Activated CD4-positive, alpha-beta T cell treated with anti-CD3 and anti-CD28 coated beads, Interleukin-2, Interleukin-4, amounts not matched to agents 100 ng/mL and 50 ng/mL, durations not matched to agents 16 hours and 8 hours (primary cell): ENCODE results near the gene VNN1.
"Not testable (repeated sequence)": the region's sequence is repeated elsewhere in the genome, so short reads cannot be mapped to it uniquely, and the experiment has no call there.

Experiments used
- DNase-seq: peaks from one replicate; pipeline ENCODE4 v3.0.0-alpha.2; 2020; ENCODE audit warnings: low spot score

VNN1 gene

DNA sequence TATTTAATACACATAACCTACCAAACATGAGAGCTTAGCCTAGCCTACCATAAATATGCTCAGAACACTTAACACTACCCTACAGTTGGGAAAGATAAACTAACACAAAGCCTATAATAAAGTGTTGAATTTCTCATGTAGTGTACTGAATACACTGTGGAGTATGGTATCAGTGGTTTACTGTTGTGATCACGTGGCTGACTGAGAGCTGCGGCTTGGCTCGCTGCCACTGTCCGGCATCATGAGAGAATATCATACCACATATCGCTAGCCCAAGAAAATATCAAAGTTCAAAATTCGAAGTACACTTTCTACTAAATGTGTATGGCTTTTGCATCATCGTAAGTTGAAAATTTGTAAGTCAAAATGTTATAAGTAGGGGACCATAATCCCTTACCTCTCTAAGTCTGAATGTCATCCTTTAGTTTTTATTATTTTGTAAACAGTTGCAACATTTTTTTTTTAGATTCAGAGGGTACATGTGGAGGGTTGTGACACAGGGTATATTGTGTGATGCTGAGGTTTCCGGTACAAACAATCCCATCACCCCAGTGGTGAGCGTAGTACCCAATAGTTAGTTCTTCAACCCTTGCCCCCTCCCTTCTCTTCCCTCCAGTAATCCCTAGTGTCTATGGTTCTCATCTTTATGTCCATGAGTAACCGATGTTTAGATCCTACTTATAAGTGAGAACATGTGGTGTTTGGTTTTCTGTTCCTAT is 40.3 kb downstream of the VNN1 start:
- DNase-seq: no peak

DNA sequence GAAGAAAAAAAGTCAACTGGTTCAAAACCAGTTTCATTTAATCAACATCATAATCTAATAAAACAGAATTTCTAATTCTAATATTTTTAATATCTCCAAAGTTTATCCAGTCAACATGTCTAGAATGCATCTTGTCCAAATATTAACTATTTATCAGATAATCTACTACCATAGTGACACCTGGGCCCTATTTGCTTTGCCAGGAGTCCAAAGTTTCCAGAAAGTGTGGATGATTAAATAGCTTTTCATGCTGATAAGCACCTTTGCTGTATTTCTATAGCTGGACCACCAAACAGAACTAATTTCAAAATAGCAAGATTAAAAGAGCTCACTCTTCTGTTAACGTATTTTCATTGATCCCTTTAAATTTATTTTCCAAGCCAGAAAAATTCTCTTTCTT is 42.6 kb downstream of the VNN1 start:
- DNase-seq: no peak

DNA sequence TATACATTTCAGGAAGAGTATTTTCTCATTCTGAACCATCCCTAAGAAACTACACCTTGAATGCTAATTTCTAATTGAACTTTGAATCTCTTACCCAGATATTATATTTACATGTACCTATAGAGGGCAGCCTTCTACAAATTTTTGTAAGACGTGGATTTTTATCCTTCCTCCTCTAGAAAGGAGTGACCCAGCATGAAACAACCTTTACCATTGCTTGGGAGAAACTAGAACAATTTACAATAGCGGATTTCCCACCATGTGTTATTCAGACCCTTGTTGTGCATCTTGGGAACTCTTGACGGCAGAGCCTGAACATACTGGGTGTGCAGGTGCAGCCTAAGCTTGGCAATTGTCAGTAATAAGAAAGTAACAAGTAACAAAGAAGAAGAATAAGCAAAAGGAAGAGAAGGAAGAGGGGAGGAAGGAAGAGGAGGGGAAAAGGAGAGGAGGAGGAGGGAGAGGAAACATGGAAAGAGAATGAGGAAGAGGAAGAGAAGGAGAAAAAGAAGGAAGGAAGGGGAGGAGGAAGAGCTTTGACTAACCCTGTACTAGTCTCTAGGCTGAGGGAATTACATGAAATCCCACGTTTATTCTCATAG is 44.1 kb downstream of the VNN1 start:
- DNase-seq: peak; percentile 51

DNA sequence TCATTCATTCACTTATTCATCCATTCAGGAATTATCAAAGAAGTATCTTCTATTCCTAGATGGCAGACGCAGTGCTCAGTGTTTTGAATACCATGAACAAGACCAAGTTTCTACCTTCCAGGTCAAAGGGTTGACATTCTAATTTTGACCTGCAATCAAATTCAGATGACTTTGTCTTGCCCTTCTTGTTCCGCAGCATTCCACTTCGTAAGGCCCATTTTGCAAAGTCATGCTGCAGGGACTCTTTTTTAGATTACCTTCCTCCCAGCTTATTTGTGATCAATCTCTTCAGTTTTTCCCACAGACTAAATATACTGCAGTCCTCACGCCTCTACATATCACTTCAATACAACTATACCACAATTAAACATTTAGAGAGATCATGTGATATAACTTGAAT is 47.7 kb downstream of the VNN1 start:
- no peak for DNase-seq

DNA sequence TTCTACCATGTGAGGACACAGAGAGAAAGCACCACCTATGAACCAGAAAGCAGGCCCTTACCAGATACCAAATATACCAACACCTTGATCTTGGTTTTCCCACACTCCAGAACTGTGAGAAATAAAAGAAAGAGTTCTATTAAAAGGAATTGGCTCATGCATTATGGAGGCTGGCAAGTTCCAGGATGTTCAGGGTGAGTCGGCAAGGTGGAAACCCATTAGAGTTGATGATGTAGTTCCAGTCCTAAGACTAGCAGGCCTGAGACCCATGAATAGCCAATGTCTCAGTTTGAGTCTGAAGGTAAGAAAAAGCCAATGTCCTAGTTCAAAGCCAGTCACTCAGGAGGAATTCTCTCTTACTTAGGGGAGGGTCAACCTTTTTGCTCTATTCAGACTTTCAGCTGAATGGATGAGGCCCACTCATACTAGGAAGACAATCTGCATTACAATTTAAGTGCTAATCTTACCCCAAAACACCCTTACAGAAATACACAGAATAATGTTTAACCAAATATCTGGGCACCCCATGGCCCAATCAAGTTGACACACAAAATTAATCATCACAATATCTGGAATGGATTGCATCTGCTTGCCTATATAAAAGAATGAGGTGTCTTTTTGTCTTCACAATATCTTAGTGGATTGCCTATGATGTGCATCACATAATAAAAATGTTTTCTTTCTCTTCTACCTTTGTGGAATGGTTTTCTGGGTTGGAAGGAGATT is 49.4 kb downstream of the VNN1 start:
- DNase-seq: no peak

DNA sequence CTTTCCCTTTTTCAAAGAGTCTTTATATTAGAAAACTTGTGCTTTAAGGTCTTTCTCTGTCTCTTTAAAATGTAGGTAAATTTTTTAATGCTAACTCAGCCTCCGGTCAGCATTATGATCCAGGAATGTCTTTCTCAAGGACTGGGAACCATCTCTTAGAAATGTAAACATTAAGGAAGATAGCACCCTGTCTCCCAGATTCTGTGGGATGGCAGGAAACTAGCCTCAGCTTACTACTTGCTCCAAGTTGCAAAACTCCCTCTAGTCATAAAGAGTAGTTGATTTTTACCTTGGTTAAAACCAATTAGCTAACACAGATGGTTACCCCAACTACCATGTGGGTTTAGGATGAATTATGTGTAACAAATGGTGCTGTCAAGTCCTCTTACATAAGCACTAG is 50.2 kb downstream of the VNN1 start:
- DNase-seq: no peak

DNA sequence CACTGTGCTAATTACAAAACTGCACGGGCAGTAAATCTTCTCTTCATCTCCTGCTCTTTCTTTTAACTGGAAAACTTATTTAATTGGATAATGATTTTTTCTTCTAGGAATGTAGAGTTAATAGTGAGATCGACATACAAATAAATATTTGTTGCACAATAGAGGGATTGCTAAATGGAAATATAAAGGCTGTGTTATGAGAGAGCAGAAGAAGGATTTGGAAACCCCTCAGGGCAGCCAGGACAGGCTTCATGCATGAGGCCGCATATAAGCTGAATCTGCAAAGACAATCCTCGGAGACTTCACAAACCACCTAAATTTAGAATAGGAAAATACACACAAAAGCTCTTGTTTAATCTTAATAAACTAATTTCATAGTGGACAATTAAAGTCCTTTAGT is 51.9 kb downstream of the VNN1 start:
- DNase-seq: no peak

DNA sequence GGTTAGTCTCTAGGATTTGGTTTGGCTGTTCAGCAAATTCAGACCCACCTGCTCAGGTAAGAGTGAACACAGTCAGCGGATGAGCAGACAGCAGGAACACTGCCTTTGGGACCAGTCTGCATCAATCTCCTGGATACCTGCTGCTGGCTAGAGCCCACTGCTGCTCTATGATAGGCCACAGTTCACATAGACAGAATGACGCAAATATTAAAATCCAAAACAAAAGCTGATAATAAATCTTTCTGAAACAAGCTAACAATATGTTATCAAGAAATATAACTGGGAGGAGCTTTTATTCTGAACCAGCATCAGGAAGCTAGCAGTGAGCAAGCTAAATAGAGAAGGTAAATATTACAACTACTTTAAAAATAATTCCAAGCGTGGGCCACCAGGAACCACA is 54.8 kb downstream of the VNN1 start, which contains the start of gene TAAR1:
TAAR1 (minus strand) TSS at position 101 of the 400 bp plus-strand sequence. CDS start 13,179 bp downstream, outside the sequence.
- DNase-seq: no peak

DNA sequence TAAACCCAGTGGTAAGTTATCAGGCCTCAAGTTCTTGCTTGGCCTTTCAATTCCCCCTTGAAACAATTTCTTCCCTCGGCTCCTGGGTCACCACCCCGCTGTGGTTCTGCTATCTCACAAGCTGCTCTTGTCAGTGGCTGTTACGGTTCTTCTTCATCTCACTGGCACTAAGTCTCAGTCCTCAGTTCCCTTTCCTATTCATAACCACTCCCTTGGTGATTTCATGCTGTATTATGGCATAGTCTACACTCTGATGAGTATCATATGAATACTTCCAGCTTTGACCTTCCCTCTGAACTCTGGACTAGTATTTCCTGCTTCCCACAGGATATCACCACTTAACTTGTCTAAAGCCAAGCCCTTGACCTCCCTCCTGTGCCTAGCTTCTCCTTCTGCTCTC is 62.8 kb downstream of the VNN1 start:
- DNase-seq: no peak

DNA sequence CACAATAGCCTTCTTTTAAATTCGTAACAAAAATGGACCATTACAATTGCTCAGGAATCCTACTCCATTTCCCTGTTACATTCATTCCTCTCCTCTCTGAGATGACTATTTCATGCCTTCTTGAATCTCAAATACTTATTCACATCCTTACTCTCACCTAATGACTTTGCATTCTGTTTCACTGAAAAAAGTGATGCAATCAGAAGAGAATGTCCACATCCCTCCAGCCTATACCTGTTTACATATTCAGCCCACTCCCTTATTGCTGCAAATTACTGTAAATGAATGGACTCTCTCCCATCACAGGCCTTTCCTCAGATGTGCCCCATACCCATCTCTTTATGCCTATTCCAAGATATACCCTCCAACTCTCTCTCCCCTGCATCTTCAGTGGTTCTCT is 63.4 kb downstream of the VNN1 start:
- no peak for DNase-seq

DNA sequence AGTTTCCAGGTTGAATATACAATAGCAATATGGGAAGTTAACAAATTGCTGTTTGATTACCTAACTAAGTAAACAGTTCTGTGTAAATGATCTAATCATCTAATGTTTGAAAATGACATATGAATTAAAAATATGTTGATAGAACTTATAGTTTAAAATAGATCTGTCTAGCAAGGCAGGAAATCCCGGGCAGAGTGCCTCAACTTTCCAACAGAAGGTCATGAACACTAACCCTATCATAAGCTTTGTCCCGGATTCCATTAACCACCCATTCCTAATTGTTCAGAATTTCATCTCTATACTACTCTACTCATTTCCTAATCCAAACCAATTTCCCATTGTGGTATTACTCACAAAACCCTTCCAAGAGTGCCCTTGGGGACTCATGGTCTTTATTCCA is 65.0 kb downstream of the VNN1 start:
- no peak for DNase-seq

DNA sequence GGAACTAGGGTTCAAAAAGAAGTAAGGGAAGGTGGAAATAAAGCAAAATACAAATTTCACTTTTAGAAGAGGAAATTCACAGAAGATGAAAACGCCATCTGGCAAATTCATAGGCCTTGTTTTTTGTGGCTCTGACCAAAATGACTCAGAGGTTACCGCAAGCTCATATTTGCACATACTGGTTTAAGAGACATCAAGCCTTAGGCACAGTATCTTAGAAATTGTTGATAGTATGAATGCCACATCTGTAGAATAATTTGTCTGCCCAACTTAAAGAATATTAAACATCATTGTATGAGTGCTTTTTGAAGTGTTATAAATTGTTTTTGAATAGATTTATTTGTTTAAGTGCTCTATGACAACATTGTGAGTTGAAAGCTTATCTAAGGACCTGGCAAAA is 65.5 kb downstream of the VNN1 start:
- peak; percentile 60 for DNase-seq

DNA sequence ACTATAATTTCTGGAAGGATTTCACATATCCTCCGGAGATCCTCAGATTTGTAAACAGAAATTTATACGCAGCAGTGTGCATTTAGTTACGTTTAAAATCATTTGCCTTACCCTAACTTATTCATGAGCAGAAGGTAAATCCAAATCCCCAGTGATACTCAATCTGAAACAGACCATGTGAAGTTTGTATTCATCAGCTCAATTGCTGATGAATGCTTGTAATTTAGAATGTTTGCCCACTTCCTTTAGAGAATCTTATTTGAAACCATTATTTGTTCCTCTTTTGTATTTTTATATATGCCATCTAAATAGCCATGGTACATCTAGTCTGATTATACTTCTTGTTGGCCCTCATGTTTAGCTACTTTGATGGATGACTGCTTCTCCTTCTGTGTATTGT is 70.3 kb downstream of the VNN1 start:
- DNase-seq: no peak

DNA sequence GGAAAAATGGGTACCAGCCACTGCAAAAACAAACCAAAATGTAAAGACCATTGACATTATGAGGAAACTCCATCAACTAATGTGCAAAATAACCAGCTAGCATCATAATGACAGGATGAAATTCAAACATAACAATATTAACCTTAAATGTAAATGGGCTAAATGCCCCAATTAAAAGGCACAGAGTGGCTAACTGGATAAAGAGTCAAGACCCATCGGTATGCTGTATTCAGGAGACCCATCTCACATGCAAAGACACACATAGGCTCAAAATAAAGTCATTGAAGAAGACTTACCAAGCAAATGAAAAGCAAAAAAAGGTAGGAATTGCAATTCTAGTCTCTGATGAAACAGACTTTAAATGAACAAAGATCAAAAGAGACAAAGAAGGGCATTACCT is 76.7 kb downstream of the VNN1 start:
- not testable (repeated sequence) for DNase-seq

DNA sequence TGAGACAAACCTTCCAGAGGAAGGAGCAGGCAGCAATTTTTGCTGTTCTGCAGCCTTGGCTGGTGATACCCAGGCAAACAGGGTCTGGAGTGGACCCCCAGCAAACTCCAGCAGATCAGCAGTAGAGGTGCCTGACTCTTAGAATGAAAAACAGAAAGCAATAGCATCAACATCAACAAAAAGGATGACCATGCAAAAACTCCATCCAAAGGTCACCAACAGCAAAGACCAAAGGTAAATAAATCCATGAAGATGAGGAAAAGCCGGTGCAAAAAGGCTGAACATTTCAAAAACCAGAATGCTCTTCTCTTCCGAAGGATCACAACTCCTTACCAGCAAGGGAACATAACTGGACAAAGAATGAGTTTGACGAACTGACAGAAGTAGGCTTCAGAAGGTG is 77.9 kb downstream of the VNN1 start:
- not testable (repeated sequence) for DNase-seq

DNA sequence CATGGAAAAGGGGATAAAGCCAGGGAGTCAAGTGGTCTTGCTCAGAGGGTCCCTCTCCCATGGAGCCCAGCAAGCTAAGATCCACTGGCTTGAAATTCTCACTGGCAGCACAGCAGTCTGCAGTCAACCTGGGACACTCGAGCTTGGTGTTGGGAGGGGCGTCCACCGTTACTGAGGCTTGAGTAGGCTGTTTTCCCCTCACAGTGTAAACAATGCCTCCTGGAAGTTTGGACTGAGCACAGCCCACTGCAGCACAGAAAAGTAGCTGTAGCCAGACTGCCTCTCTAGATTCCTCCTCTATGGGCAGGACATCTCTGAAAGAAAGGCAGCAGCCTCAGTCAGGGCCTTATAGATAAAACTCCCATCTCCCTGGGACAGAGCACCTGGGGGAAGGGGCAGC is 78.6 kb downstream of the VNN1 start:
- DNase-seq: not testable (repeated sequence)

DNA sequence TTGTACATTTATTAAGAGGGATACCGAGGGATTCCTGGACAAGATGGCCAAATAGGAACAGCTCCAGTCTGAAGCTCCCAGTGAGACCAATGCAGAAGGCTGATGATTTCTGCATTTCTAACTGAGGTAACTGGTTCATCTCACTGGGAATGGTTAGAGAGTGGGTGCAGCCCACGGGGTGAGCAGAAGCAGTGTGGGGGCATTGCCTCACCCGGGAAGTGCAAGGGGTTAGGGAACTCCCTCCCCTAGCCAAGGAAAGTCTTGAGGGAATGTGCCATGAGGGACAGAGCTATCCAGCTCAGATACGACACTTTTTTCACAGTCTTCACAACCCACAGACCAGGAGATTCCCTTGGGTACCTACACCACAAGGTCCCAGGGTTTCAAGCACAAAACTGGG is 79.1 kb downstream of the VNN1 start:
- no peak for DNase-seq

DNA sequence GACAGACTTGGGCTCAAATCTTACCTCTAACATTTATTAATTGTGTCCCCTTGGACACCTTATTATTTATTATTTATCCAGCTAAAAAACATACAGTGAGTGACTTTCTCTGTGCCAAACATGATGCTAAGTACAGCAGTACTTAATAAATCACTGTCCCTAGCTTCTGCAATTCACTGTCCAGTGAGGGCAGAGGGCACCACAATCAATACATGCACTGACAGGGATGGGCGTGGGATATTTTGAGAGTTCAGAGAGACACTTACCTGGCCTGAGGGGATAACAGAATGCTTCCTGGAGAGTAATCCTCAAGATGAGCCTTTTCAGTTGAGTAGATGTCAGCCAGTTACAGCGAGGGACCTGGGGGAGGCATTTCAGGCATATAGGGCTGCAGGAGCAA is 80.5 kb downstream of the VNN1 start:
- DNase-seq: no peak
